NCI-H1436 treated with DMSO at 0.1 percent for 48 hours (cell line): ENCODE data around the gene THAP4.

Source experiments
- DNase-seq: peaks from one replicate; lab custom pipeline; 2025; lab: John Stamatoyannopoulos, UW

THAP4 gene

DNA sequence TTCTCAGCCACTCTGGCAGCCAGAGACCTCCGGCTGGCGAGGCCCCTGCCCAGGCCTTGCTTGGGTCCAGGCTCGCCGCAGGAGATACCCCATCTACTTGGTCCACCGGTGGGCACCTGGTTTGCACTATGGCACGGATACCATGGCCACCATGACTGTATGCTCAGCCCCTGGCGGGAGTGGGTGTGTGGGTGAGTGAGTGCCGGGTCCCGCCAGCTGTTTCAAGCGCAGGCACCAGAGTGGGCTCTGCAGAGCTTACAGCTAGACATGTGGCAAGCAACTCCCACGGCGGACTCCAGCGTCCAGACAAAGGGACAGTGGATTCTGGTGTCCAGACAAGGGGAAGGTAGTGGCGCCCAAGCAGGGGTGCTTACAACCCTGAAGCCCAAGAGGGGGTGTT is 2.0 kb upstream of the THAP4 start:
- no peak for DNase-seq

DNA sequence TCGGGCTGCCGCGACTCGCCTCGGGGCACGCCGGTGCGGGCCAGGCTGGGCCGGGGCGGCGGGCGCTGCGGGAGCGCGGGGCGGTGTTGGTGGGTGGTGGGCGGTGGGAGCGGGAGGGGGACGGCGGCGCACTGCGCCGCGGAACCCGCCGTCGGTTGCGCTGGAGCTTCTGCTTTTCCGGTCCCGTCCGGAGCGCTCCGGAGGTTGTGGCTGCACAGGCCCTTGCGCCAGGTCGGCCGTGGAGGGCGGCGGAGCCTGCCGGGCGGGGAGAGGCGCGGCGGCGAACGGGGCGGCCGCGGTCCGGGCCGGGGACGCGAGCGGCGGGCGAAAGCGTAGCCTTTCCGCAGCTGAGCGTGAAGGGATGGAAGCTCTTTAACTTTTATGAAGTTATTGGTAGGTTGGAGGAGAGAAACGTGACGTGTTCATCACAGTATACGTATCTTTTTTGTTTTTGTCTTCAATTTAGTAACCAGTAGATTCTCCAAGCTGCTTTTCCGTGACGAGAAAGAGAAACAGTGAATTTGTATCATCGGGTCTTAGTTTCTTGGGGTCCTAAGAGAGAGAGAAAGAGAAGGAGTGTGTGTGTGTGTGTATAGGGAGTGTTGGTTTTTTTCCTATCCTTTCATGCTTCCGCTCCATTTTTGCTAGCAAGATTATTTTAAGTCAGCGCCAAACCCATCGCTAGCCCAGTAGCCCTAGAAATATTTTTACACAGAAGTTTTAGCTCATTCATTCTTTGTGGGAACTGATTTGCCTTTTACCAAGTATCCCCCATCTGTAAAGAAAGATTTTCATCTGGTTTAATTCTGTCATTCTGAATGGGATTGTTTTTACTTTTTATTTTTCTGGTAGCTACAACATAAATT is 1.1 kb upstream of the THAP4 start:
- no peak for DNase-seq

- DNase-seq = no peak
Observed at GRCh38 chr2:241636182-241637017, 558 bp downstream of the THAP4 start.

DNA sequence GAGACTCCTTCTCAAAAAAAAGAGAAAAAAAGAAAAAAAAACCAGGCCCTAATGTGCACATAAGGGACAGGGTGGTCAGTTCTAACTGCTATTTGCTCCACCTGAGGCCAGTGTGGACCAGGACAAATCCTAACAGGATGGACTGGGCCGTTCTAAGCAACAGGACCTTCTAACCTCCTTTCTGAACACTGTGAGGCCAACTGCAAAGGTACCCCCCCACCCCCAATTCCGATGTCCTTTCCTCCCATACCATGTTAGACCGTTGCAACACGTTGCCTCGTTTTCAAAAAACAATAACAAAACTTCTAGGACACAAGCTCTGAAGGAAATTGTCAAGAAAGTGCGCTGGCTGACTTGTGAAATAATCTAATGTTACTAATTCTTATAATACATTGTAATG is 1.2 kb downstream of the THAP4 start:
- no peak for DNase-seq

- DNase-seq = no peak
Observed at GRCh38 chr2:241633561-241633960, 3.4 kb downstream of the THAP4 start.

DNA sequence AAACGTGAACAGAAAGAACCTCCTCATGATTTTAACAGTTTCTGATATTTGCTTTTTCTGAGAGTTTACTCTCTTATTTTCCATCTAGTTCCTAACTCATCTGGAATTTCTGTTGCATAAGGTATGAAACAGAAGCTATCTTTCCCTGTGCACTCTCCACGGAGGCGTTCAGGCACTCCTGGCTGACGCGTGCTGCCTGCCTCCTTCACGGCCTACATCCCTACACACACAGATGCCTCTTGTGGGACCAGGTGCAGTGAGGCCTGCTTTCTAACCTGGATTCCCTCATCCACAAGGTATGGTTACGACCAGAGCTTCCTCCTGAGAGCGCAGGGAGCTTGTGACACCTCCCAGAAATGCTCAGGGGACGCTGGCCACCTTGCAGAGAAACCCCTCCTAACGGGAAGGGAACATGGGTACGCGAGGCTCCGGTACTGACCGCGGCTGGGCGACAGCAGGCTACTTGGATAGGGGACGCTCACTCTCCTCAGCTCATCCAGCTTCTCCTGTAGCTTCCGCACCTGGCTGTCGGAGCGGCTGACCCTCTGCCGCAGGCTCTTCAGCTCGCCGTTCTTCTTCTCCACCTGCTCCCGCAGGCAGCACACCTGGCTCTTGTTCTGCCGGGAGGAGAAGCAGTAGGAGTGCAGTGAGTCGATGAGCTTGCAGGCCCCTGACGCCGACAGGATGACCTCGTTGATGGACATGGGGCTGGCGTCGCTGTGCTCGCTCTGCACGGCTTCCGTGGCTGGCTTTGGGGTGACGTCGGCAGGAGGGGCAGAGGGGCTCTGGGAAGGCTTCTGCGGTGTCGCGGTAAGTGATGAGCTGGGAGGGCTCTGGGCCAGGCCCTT is 4.3 kb downstream of the THAP4 start:
- no peak for DNase-seq

DNA sequence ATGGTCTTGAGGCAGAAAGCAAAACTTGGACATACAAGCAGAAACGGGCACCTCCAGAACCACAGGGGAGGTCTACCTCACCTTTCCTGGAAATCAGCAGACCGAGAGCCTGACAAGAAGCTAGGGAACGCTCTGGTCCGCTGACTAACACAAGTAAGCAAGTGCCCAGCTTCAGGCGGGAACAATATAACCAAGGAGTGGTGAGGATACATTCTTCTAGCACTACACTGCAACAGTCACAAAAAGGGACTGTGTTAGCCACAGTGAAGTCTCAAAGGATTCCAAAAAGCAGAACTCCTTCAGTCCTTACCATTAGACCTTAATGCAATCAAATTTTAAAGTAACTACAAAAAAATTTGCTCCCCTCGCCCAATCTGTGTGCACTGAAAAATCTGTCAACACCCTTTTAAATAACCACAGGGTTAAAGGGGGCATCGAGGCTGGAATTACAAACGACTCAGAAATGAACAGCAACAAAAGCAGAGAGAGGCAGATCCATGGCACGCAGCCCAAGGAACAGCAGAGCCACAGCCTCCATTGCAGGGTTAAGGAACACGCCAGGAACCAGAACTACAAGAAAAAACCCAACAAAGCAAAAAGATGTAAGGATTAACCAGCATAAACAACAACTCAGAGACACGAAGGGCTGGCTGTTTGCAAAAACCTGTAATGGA is 7.1 kb downstream of the THAP4 start:
- no peak for DNase-seq

GRCh38 chr2:241627675-241628074 is 9.3 kb downstream of the THAP4 start:
- DNase-seq = no peak

DNA sequence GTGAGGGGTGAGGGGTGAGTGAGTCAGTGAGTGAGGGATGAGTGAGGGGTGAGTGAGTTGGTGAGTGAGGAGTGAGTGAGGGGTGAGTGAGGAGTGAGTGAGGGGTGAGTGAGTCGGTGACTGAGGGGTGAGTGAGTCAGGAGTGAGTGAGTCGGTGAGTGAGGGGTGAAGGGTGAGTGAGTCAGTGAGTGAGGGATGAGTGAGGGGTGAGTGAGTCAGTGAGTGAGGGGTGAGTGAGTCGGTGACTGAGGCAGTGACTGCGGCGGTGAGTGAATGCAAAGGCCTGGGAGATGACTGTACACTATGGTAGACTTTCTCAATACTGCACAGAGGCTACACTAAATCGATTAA is 16.6 kb downstream of the THAP4 start:
- DNase-seq = no peak

DNA sequence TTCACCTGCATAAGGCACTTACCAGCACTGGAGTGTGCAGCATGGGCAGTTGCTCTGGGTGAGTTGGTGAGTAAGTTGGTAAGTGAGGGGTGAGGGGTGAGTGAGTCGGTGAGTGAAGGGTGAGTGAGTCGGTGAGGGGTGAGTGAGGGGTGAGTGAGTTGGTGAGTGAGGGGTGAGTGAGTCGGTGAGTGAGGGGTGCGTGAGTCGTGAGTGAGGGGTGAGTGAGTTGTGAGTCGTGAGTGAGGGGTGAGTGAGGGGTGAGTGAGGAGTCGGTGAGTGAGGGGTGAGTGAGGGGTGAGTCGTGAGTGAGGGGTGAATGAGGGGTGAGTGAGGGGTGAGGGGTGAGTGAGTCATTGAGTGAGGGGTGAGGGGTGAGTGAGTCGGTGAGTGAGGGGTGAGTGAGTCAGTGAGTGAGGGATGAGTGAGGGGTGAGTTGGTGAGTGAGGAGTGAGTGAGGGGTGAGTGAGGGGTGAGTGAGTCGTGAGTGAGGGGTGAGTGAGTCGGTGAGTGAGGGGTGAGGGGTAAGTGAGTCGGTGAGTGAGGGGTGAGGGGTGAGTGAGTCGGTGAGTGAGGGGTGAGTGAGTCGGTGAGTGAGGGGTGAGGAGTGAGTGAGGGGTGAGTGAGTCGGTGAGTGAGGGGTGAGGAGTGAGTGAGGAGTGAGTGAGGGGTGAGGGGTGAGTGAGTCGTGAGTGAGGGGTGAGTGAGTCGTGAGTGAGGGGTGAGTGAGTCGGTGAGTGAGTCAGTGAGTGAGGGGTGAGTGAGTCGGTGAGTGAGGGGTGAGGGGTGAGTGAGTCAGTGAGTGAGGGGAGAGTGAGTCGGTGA is 17.1 kb downstream of the THAP4 start:
- DNase-seq = no peak

GRCh38 chr2:241618829-241619228 is 18.1 kb downstream of the THAP4 start:
- no peak for DNase-seq

DNA sequence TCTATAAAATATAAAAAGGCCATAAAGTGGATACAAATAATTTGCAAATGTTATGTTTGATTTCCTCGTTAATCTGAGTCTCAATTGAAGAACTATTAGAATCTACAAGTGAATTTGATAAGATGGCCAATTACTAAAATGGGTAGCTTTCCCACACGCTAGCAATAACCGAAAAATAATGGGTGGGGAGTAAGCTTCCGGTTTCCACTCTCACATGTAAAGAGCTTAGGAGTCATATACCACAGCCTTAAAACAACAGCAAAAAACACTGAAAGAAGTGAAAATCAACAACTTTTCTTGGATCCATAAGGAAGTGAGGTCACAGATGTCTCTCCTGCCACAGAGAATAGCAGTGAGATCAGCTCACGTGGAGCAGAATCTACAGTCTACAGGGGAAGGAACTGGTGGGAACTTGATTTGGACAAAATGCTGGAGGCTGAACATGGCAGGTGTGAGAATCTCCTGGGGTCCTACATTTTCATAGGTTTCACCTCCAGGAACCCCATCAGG is 18.6 kb downstream of the THAP4 start:
- no peak for DNase-seq

DNA sequence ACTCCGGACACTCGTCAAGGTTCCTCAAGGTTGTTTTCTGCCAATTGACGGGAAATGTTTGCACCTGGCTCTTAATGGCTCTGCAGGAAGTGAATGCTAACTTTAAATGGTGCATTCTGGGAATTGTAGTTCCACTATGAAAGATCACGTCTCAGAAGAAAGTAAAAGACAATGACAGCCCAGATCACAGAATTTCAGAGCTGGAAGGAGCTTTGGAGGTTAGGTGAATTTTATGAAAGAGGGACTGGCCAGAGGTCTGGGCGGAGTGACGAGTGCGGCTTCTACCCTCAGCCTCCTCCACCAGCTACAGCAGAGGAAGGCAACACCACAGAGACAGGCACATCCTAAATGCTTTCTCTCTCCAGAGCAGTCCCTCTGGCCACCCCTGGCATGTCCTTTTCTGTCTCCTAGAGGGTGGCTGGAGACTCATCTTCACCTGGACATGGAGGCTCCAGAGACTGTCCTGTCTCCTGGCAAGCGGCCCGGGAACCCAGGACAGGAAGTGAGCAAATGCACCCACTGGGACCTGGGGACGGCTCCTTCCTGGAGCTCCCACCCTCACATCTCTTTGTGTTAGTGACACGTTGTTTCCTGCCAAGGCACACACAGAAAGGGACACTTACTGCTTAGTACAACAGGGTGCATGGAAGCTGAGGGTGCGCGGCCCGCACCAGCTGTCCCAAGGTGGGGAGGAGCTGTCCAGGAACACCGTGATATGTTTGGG is 19.4 kb downstream of the THAP4 start:
- DNase-seq = peak; percentile 23

DNA sequence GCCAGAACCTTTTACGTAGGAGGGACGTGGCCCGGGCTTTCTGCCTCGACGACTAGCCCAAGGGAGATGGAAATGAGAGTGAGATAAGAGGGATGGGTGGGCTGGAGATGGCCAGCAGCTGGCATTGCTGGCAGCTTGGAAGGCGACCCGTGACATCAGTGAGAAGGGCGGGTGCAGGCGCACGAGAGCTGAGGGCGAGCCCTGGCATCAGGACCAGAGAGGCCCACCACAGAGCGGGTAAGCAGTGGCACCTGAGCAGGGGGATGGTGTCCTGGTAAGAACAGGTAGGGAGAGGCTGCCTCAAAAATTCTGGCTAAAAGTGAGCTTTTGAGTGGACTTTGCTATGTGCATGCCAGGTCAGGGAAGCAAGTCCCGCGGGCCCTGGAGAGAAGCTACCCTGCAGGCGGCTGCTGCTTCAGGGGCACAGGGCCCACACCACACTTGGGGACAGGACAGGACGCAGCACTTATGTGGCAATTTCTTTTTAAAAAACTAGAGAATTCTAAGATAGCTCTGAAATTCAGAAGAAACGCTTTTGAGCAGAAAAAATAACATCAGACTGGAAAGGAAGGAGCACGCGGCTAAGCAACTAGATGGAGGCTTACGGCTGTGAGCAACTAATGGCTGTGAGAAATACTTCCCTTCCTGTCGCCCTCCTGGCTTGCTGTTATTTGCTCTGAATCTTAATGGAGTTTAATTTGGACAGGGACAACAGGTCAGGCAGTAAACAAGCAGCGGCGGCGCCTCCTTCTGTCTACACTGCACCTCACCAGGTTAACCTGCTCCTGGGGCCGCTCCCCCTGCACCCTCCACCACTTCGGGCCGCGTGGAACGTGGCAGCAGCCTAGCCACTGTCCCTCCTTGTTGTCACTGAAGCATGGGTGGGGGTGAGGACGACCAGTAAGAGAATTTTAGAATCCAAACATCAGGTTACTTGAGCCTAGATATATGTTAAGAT is 20.5 kb downstream of the THAP4 start:
- DNase-seq = no peak

DNA sequence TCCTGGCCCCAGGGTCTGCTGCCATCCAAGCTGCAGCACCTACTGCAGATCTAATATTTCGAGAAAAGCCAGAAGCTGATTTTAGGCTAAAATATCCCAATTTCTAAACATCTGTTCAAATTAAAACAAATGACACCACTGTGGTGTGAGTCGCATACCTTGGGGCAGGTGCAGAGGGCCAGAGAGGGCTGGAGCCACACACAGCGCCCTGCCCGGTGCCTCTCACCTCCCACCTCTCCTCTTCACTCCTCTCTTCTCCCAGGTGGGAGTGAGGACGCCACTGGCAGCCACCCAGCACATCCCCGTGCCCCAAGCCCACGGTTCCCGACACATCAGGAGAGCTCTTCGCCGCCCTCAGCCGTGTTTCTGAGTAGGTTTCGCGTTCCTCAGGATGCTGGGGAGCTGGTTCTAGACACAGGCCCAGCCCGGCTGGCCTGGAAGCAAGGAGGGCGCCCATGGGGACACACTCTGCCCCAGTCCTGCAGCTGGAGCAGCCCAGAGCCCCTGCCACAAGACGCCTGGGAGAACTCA is 21.4 kb downstream of the THAP4 start:
- DNase-seq = no peak

DNA sequence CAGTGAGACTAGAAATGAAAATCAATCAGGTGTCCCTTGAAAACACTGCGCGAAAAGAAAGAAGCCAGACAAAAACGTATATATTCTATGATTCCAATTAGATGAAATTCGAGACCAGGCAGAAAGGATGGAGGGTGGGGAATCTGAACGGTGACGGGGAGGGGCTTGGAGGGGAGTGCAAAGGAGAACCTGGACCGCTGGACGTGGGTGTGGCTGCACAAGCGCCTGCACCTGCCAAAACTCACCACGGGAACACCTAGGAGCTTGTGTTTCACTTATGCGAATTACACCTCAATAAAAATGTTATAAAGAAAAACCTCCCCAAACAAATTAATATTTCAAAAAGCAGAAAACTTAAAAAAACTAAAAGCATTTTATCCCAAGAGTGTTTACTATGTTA is 21.9 kb downstream of the THAP4 start:
- no peak for DNase-seq

- DNase-seq = no peak
Observed at GRCh38 chr2:241613017-241613780, 23.8 kb downstream of the THAP4 start.
